Right atrium auricular region (tissue), 2 donors: ENCODE measurements around the gene SLC52A3. TPM values are rescaled to one million over a fixed set of nuclear protein-coding genes. Genes with fewer than 3 reads are reported as not detected.

Experiments used
- total RNA-seq, 2 donors: library from RNA; depleted of rRNA; stranded (reverse); fragments of >200 nt; gene quantifications; one replicate each; pipeline ENCODE4 v1.1.0, GENCODE V29; 2016

SLC52A3 gene
- total RNA-seq, 2 donors from 2014 or later: 1.3 to 2.6 TPM

Other genes with a start within 250 kb of the SLC52A3 start
- gene CSNK2A1, start 224.7 kb downstream of the SLC52A3 start, total RNA-seq: 100 to 1,000 TPM in 1 of 2 donors, 10 to 100 TPM in 1; 84.5 to 125 TPM
- 1 to 10 TPM; 4.9 to 8.0 TPM for gene TCF15, start 158.2 kb downstream of the SLC52A3 start, total RNA-seq
- 10 to 100 TPM; 41.8 to 65.4 TPM for gene SRXN1, start 115.3 kb downstream of the SLC52A3 start, total RNA-seq
- gene SCRT2, start 92.7 kb downstream of the SLC52A3 start, total RNA-seq: not detected
- 1 to 10 TPM; 5.7 to 5.8 TPM for gene FAM110A, start 65.2 kb upstream of the SLC52A3 start, total RNA-seq
- gene ANGPT4, start 147.8 kb upstream of the SLC52A3 start, total RNA-seq: under 1 TPM in 1 of 2 donors, not detected in 1; 0.11 TPM
- under 1 TPM; 0.15 to 0.20 TPM for gene RSPO4, start 233.8 kb upstream of the SLC52A3 start, total RNA-seq